GM12873 (cell line): ENCODE data around the gene SLC25A12.

Experiments
- CTCF ChIP-seq: IDR thresholded peaks from 2 replicates; pipeline ENCODE4 v1.5.1; 2012; ENCODE audit warnings: low read depth, mild to moderate bottlenecking, moderate library complexity, low read length, control low read depth; ENCODE audit not compliant: insufficient read depth; ENCODE audit errors: missing control alignments

The SLC25A12 gene

GRCh38 chr2:171841996-171842395 is 52.0 kb downstream of the SLC25A12 start:
- no peak for TF ChIP-seq CTCF

- TF ChIP-seq CTCF, result no peak
Observed at GRCh38 chr2:171837736-171838135, 56.3 kb downstream of the SLC25A12 start.

GRCh38 chr2:171836146-171836910 is 57.7 kb downstream of the SLC25A12 start:
- TF ChIP-seq CTCF, result no peak

GRCh38 chr2:171835386-171835785 is 58.7 kb downstream of the SLC25A12 start:
- TF ChIP-seq CTCF, result no peak

- TF ChIP-seq CTCF, result no peak
Observed at GRCh38 chr2:171834286-171834685, 59.8 kb downstream of the SLC25A12 start.

- no peak for TF ChIP-seq CTCF
Observed at GRCh38 chr2:171832489-171832888, 61.6 kb downstream of the SLC25A12 start.

- no peak for TF ChIP-seq CTCF
Observed at GRCh38 chr2:171830039-171830438, 64.0 kb downstream of the SLC25A12 start.
